CD8-positive, alpha-beta memory T cell (primary cell): ENCODE results near the gene DCC. TPM values are rescaled to one million over a fixed set of nuclear protein-coding genes. Genes with fewer than 3 reads are reported as not detected.

Experiments used
- CTCF ChIA-PET: fragments of 350-600 bp; sonication (Branson Sonifier 250); formaldehyde crosslinking; loops from one replicate; lab custom pipeline; 2021; ENCODE audit warnings: antibody characterized with exemption; lab: Charles Lee
- POLR2A ChIA-PET: fragments of 350-600 bp; sonication (Branson Sonifier 250); formaldehyde crosslinking; loops from one replicate; lab custom pipeline; 2021; ENCODE audit warnings: antibody characterized with exemption; lab: Charles Lee
- DNase-seq, 5 donors: peaks; one replicate each; pipeline versions ENCODE4 v3.0.0 to v3.0.0-alpha.2; 2020 to 2022; ENCODE audit warnings: mixed read lengths in 1 of 5
- H3K27ac ChIP-seq: one replicate; pipeline ENCODE4 v1.7.0; 2013; ENCODE audit warnings: low read depth, mild to moderate bottlenecking, low read length, moderate library complexity
- H3K27me3 ChIP-seq: 2 replicates; pipeline ENCODE4 v1.7.0; 2013; ENCODE audit warnings: low read length, mild to moderate bottlenecking; ENCODE audit not compliant: insufficient read depth, poor library complexity, severe bottlenecking
- H3K36me3 ChIP-seq: 2 replicates; pipeline ENCODE4 v1.7.0; 2013; ENCODE audit warnings: mild to moderate bottlenecking, low read length, moderate library complexity; ENCODE audit not compliant: insufficient read depth
- H3K4me1 ChIP-seq: 2 replicates; pipeline ENCODE4 v1.7.0; 2013; ENCODE audit warnings: mild to moderate bottlenecking, low read length, moderate library complexity; ENCODE audit not compliant: insufficient read depth
- H3K4me3 ChIP-seq: 2 replicates; pipeline ENCODE4 v1.7.0; 2013; ENCODE audit warnings: mild to moderate bottlenecking, low read length
- H3K9me3 ChIP-seq: 2 replicates; pipeline ENCODE4 v1.7.0; 2013; ENCODE audit warnings: mild to moderate bottlenecking, low read length
- H3K27ac Mint-ChIP-seq, 8 donors: one replicate each; pipeline ENCODE4 v1.8.0; 2020 to 2021; ENCODE audit warnings: mixed read lengths in 8 of 8, mild to moderate bottlenecking in 6 of 8, inconsistent platforms in 3 of 8, moderate library complexity in 3 of 8
- H3K27me3 Mint-ChIP-seq, 2 donors: one replicate each; pipeline ENCODE4 v1.8.0; 2020 to 2021; ENCODE audit warnings: mixed read lengths in 2 of 2, mild to moderate bottlenecking in 1 of 2, moderate library complexity in 1 of 2
- H3K36me3 Mint-ChIP-seq, 3 donors: one replicate each; pipeline ENCODE4 v1.8.0; 2020 to 2021; ENCODE audit warnings: mixed read lengths in 3 of 3, inconsistent platforms in 1 of 3, mild to moderate bottlenecking in 1 of 3
- H3K4me1 Mint-ChIP-seq, 3 donors: one replicate each; pipeline ENCODE4 v1.8.0; 2020 to 2021; ENCODE audit warnings: mixed read lengths in 3 of 3, inconsistent platforms in 1 of 3, mild to moderate bottlenecking in 1 of 3
- H3K4me3 Mint-ChIP-seq, 7 donors: one replicate each; pipeline ENCODE4 v1.8.0; 2020 to 2021; ENCODE audit warnings: mixed read lengths in 7 of 7, mild to moderate bottlenecking in 6 of 7, moderate library complexity in 4 of 7, inconsistent platforms in 2 of 7
- H3K9me3 Mint-ChIP-seq, 5 donors: one replicate each; pipeline ENCODE4 v1.8.0; 2020 to 2022; ENCODE audit warnings: mixed read lengths in 5 of 5, mild to moderate bottlenecking in 3 of 5, moderate library complexity in 2 of 5, inconsistent platforms in 1 of 5
- polyA plus RNA-seq: library from polyadenylated mRNA; unstranded; fragments of 300-500 nt; fragmentation: Illumina TruSeq; gene quantifications from one replicate; pipeline ENCODE4 v1.2.3, GENCODE V29; 2021
- total RNA-seq, 2 experiments: library from RNA; stranded (reverse); gene quantifications; one replicate each; pipeline ENCODE4 v1.2.3, GENCODE V29; 2021

DCC gene
- total and polyA plus RNA-seq, 3 experiments from 2014 or later, result not detected

- no peak overlapping the region for H3K27ac ChIP-seq
- no peak overlapping the region for H3K4me3 ChIP-seq
- H3K9me3 Mint-ChIP-seq, result peaks cover 2 to 25% (median 4%) of the 10 kb centered on the region in 5 donors
- H3K36me3 ChIP-seq, result no peaks in the 10 kb centered on the region
- ChIA-PET POLR2A (no interaction called here), CTCF (no interaction called here)
- H3K4me1 Mint-ChIP-seq, result no peaks in the 10 kb centered on the region
- no peaks in the 10 kb centered on the region for H3K9me3 ChIP-seq
- H3K27ac Mint-ChIP-seq, result no peak overlapping the region
- H3K27me3 ChIP-seq, result no peaks in the 10 kb centered on the region
- no peaks in the 10 kb centered on the region for H3K36me3 Mint-ChIP-seq
- no peaks in the 10 kb centered on the region for H3K27me3 Mint-ChIP-seq
- no peaks in the 10 kb centered on the region for H3K4me1 ChIP-seq
- no peak for DNase-seq
- H3K4me3 Mint-ChIP-seq, result no peak overlapping the region
Measured at GRCh38 chr18:52936931-52937330, 596.9 kb downstream of the DCC start.

GRCh38 chr18:52937840-52938239 lies 597.8 kb downstream of the DCC start:
- H3K9me3 Mint-ChIP-seq, result peaks cover 2 to 24% (median 5%) of the 10 kb centered on the region in 5 donors
- CTCF ChIA-PET, result no interaction called here
- no peaks in the 10 kb centered on the region for H3K4me1 Mint-ChIP-seq
- no peaks in the 10 kb centered on the region for H3K36me3 ChIP-seq
- no peak overlapping the region for H3K4me3 ChIP-seq
- H3K4me1 ChIP-seq, result no peaks in the 10 kb centered on the region
- no peaks in the 10 kb centered on the region for H3K9me3 ChIP-seq
- POLR2A ChIA-PET, result no interaction called here
- no peak overlapping the region for H3K4me3 Mint-ChIP-seq
- H3K27ac ChIP-seq, result no peak overlapping the region
- H3K27ac Mint-ChIP-seq, result no peak overlapping the region
- no peaks in the 10 kb centered on the region for H3K27me3 Mint-ChIP-seq
- no peaks in the 10 kb centered on the region for H3K36me3 Mint-ChIP-seq
- no peak for DNase-seq
- H3K27me3 ChIP-seq, result no peaks in the 10 kb centered on the region

GRCh38 chr18:52945552-52945951 lies 605.6 kb downstream of the DCC start:
- no peak for DNase-seq
- POLR2A ChIA-PET, result no interaction called here
- no peaks in the 10 kb centered on the region for H3K4me1 Mint-ChIP-seq
- Histone ChIP-seq H3K9me3 (no peaks in the 10 kb centered on the region), H3K4me3 (no peak overlapping the region), H3K36me3 (no peaks in the 10 kb centered on the region), H3K4me1 (no peaks in the 10 kb centered on the region), H3K27ac (no peak overlapping the region), H3K27me3 (no peaks in the 10 kb centered on the region)
- H3K9me3 Mint-ChIP-seq, result peaks cover 5 to 28% (median 7%) of the 10 kb centered on the region in 5 donors
- no peak overlapping the region for H3K27ac Mint-ChIP-seq
- H3K27me3 Mint-ChIP-seq, result no peaks in the 10 kb centered on the region
- CTCF ChIA-PET, result no interaction called here
- no peaks in the 10 kb centered on the region for H3K36me3 Mint-ChIP-seq
- no peak overlapping the region for H3K4me3 Mint-ChIP-seq

GRCh38 chr18:52948868-52949444 lies 609.0 kb downstream of the DCC start:
- no peak overlapping the region for H3K27ac Mint-ChIP-seq
- no peaks in the 10 kb centered on the region for H3K4me1 Mint-ChIP-seq
- peaks cover 5 to 30% (median 12%) of the 10 kb centered on the region in 5 donors for H3K9me3 Mint-ChIP-seq
- CTCF ChIA-PET, result no interaction called here
- Histone ChIP-seq H3K36me3 (no peaks in the 10 kb centered on the region), H3K9me3 (no peaks in the 10 kb centered on the region), H3K4me3 (no peak overlapping the region), H3K27me3 (no peaks in the 10 kb centered on the region), H3K4me1 (no peaks in the 10 kb centered on the region), H3K27ac (no peak overlapping the region)
- DNase-seq, result no peak
- H3K36me3 Mint-ChIP-seq, result no peaks in the 10 kb centered on the region
- no peaks in the 10 kb centered on the region for H3K27me3 Mint-ChIP-seq
- H3K4me3 Mint-ChIP-seq, result no peak overlapping the region
- POLR2A ChIA-PET, result no interaction called here

- DNase-seq, result no peak
- CTCF ChIA-PET, result no interaction called here
Measured at GRCh38 chr18:52950155-52950554, 610.2 kb downstream of the DCC start.

GRCh38 chr18:52953387-52953786 lies 613.4 kb downstream of the DCC start:
- no peaks in the 10 kb centered on the region for H3K36me3 Mint-ChIP-seq
- H3K27me3 Mint-ChIP-seq, result no peaks in the 10 kb centered on the region
- peaks cover 6 to 28% (median 8%) of the 10 kb centered on the region in 5 donors for H3K9me3 Mint-ChIP-seq

More at GRCh38 chr18:52950155-52950554, 610.2 kb downstream of the DCC start:
- POLR2A ChIA-PET, result no interaction called here
- H3K27me3 Mint-ChIP-seq, result no peaks in the 10 kb centered on the region
- Histone ChIP-seq H3K4me3 (no peak overlapping the region), H3K4me1 (no peaks in the 10 kb centered on the region), H3K36me3 (no peaks in the 10 kb centered on the region), H3K9me3 (no peaks in the 10 kb centered on the region), H3K27me3 (no peaks in the 10 kb centered on the region), H3K27ac (no peak overlapping the region)
- H3K9me3 Mint-ChIP-seq, result peaks cover 7 to 25% (median 12%) of the 10 kb centered on the region in 5 donors
- no peaks in the 10 kb centered on the region for H3K4me1 Mint-ChIP-seq
- H3K36me3 Mint-ChIP-seq, result no peaks in the 10 kb centered on the region
- H3K27ac Mint-ChIP-seq, result no peak overlapping the region
- H3K4me3 Mint-ChIP-seq, result no peak overlapping the region

GRCh38 chr18:52963481-52963880 lies 623.5 kb downstream of the DCC start:
- H3K4me3 Mint-ChIP-seq, result no peak overlapping the region
- Histone ChIP-seq H3K9me3 (no peaks in the 10 kb centered on the region), H3K27ac (no peak overlapping the region), H3K4me3 (no peak overlapping the region), H3K4me1 (no peaks in the 10 kb centered on the region), H3K36me3 (no peaks in the 10 kb centered on the region), H3K27me3 (no peaks in the 10 kb centered on the region)
- CTCF ChIA-PET, result no interaction called here
- POLR2A ChIA-PET, result no interaction called here
- no peaks in the 10 kb centered on the region for H3K4me1 Mint-ChIP-seq
- no peak for DNase-seq
- H3K36me3 Mint-ChIP-seq, result peaks cover 0 to 2% (median 0%) of the 10 kb centered on the region in 3 donors
- no peaks in the 10 kb centered on the region for H3K27me3 Mint-ChIP-seq
- H3K9me3 Mint-ChIP-seq, result peaks cover 0 to 11% (median 3%) of the 10 kb centered on the region in 5 donors
- H3K27ac Mint-ChIP-seq, result no peak overlapping the region

More at GRCh38 chr18:52953387-52953786, 613.4 kb downstream of the DCC start:
- H3K4me3 Mint-ChIP-seq, result no peak overlapping the region
- no peak for DNase-seq
- Histone ChIP-seq H3K27ac (no peak overlapping the region), H3K9me3 (no peaks in the 10 kb centered on the region), H3K4me3 (no peak overlapping the region), H3K4me1 (no peaks in the 10 kb centered on the region), H3K27me3 (no peaks in the 10 kb centered on the region), H3K36me3 (no peaks in the 10 kb centered on the region)
- H3K4me1 Mint-ChIP-seq, result no peaks in the 10 kb centered on the region
- POLR2A ChIA-PET, result no interaction called here
- H3K27ac Mint-ChIP-seq, result no peak overlapping the region
- CTCF ChIA-PET, result no interaction called here

- no peaks in the 10 kb centered on the region for H3K36me3 ChIP-seq
- no peaks in the 10 kb centered on the region for H3K4me1 ChIP-seq
- no peak overlapping the region for H3K27ac ChIP-seq
- POLR2A ChIA-PET, result no interaction called here
- CTCF ChIA-PET, result no interaction called here
- Mint-ChIP-seq H3K27ac (no peak overlapping the region), H3K27me3 (no peaks in the 10 kb centered on the region), H3K4me3 (no peak overlapping the region), H3K36me3 (no peaks in the 10 kb centered on the region), H3K4me1 (no peaks in the 10 kb centered on the region), H3K9me3 (peaks cover 3 to 15% (median 8%) of the 10 kb centered on the region in 5 donors)
- H3K27me3 ChIP-seq, result no peaks in the 10 kb centered on the region
- no peaks in the 10 kb centered on the region for H3K9me3 ChIP-seq
- H3K4me3 ChIP-seq, result no peak overlapping the region
- no peak for DNase-seq
Measured at GRCh38 chr18:52970686-52971085, 630.7 kb downstream of the DCC start.
